Measurements from ENCODE around the gene NFYB. TPM values are rescaled to one million over a fixed set of nuclear protein-coding genes. Genes with fewer than 3 reads are reported as not detected.

The NFYB gene
- total RNA-seq, 1 experiment from 2014 or later = 36.7 TPM

GRCh38 chr12:104133866-104134265, 4.1 kb downstream of the NFYB start:
- Histone ChIP-seq H3K27ac (no peak overlapping the region), H3K4me3 (no peak overlapping the region), H3K27me3 (ENCODE audit: insufficient read depth, low read depth) (no peaks in the 10 kb centered on the region), H3K4me1 (replicated peaks; ENCODE audit: insufficient read depth) (peaks cover 25% of the 10 kb centered on the region), H3K9me2 (ENCODE audit: insufficient read depth) (no peaks in the 10 kb centered on the region), H3K36me3 (ENCODE audit: low read depth) (peaks cover 17% of the 10 kb centered on the region; the same call in 1 of the 2 replicates), H3F3A (ENCODE audit: insufficient read depth, low read depth) (peaks cover 18% of the 10 kb centered on the region; the same call in 1 of the 2 replicates), H3K4me2 (no peak overlapping the region), H4K20me1 (ENCODE audit: insufficient read depth) (no peaks in the 10 kb centered on the region), H2AFZ (no peak overlapping the region), H3K79me2 (ENCODE audit: low read depth) (peaks cover 36% of the 10 kb centered on the region), H3K9me3 (ENCODE audit: insufficient read depth, low read depth) (no peaks in the 10 kb centered on the region)
- no TSS peak for BruUV-seq (replicated peaks)
- ChIA-PET POLR2A (ENCODE audit: unreplicated experiment) (no interaction called here), CTCF (no interaction called here)
- intact Hi-C loops (cut with micrococcal nuclease; ENCODE audit: unreplicated experiment) = loop anchor here (10.0 kb wide), 1 partner anchor 181 kb away; no protein-coding TSS in a partner anchor
- DNase-seq = no peak
- no peak for TF ChIP-seq EZH2 (IDR thresholded peaks at IDR 0.05; ENCODE audit: low read depth)
- TF ChIP-seq CTCF (conservative IDR thresholded peaks at IDR 0.05) = no peak

- H2AFZ ChIP-seq = no peak overlapping the region
- ChIA-PET POLR2A (ENCODE audit: unreplicated experiment) (no interaction called here), CTCF (interaction anchor here (0.6 kb wide), 1 partner anchor 12 kb away, joined by 3 read pairs; no protein-coding TSS in a partner anchor)
- H3K27me3 ChIP-seq (ENCODE audit: insufficient read depth, low read depth) = no peaks in the 10 kb centered on the region
- H3K36me3 ChIP-seq (ENCODE audit: low read depth) = peaks cover 18% of the 10 kb centered on the region; the same call in 1 of the 2 replicates
- no peaks in the 10 kb centered on the region for H3K9me3 ChIP-seq (ENCODE audit: insufficient read depth, low read depth)
- DNase-seq = no peak
- no TSS peak for BruUV-seq (replicated peaks)
- H3K79me2 ChIP-seq (ENCODE audit: low read depth) = peaks cover 36% of the 10 kb centered on the region
- H3K4me3 ChIP-seq = no peak overlapping the region
- H3F3A ChIP-seq (ENCODE audit: insufficient read depth, low read depth) = peaks cover 18% of the 10 kb centered on the region; the same call in 1 of the 2 replicates
- no peaks in the 10 kb centered on the region for H3K9me2 ChIP-seq (ENCODE audit: insufficient read depth)
- intact Hi-C loops (cut with micrococcal nuclease; ENCODE audit: unreplicated experiment) = loop anchor here (10.0 kb wide), 1 partner anchor 181 kb away; no protein-coding TSS in a partner anchor
- no peak overlapping the region for H3K27ac ChIP-seq
- H4K20me1 ChIP-seq (ENCODE audit: insufficient read depth) = no peaks in the 10 kb centered on the region
- no peak overlapping the region for H3K4me2 ChIP-seq
- H3K4me1 ChIP-seq (replicated peaks; ENCODE audit: insufficient read depth) = peaks cover 19% of the 10 kb centered on the region
- TF ChIP-seq EZH2 (IDR thresholded peaks at IDR 0.05; ENCODE audit: low read depth) = no peak
- TF ChIP-seq CTCF (conservative IDR thresholded peaks at IDR 0.05) = no peak
Measured at GRCh38 chr12:104133321-104133720, 4.7 kb downstream of the NFYB start.

GRCh38 chr12:104132351-104132956, 5.6 kb downstream of the NFYB start:
- POLR2A ChIA-PET (ENCODE audit: unreplicated experiment) = no interaction called here
- H3K9me2 ChIP-seq (ENCODE audit: insufficient read depth) = no peaks in the 10 kb centered on the region
- H3F3A ChIP-seq (ENCODE audit: insufficient read depth, low read depth) = peaks cover 18% of the 10 kb centered on the region; the same call in 1 of the 2 replicates
- TF ChIP-seq CTCF (conservative IDR thresholded peaks at IDR 0.05) (no peak), EZH2 (IDR thresholded peaks at IDR 0.05; ENCODE audit: low read depth) (no peak)
- no peaks in the 10 kb centered on the region for H4K20me1 ChIP-seq (ENCODE audit: insufficient read depth)
- H3K4me1 ChIP-seq (replicated peaks; ENCODE audit: insufficient read depth) = peaks cover 19% of the 10 kb centered on the region
- no peaks in the 10 kb centered on the region for H3K27me3 ChIP-seq (ENCODE audit: insufficient read depth, low read depth)
- H3K4me3 ChIP-seq = no peak overlapping the region
- CTCF ChIA-PET = no interaction called here
- intact Hi-C loops (cut with micrococcal nuclease; ENCODE audit: unreplicated experiment) = loop anchor here (10.0 kb wide), 1 partner anchor 182 kb away; no protein-coding TSS in a partner anchor
- H2AFZ ChIP-seq = no peak overlapping the region
- H3K4me2 ChIP-seq = no peak overlapping the region
- H3K9me3 ChIP-seq (ENCODE audit: insufficient read depth, low read depth) = no peaks in the 10 kb centered on the region
- H3K79me2 ChIP-seq (ENCODE audit: low read depth) = peaks cover 36% of the 10 kb centered on the region
- H3K27ac ChIP-seq = no peak overlapping the region
- H3K36me3 ChIP-seq (ENCODE audit: low read depth) = peaks cover 25% of the 10 kb centered on the region; the same call in 1 of the 2 replicates
- BruUV-seq (replicated peaks) = no TSS peak
- DNase-seq = no peak

Data from PC-9 (cell line).